Psoas muscle (tissue), 8 donors: Measurements from ENCODE around the gene DZIP1L. TPM values are rescaled to one million over a fixed set of nuclear protein-coding genes. Genes with fewer than 3 reads are reported as not detected.

Experiments
- ATAC-seq, 4 donors: fragments of 200-7000 bp; cut with Tn5 transposase; one replicate each; pipeline ENCODE4 v1.9.1; 2020; ENCODE audit warnings: moderate library complexity in 3 of 4, mild to moderate bottlenecking in 2 of 4
- DNase-seq, 2 donors: peaks; one replicate each; pipeline ENCODE4 v3.0.0-alpha.2; 2020
- H3K27ac ChIP-seq: fragments of 200-600 bp; one replicate; pipeline ENCODE4 v1.8.0; 2022
- H3K27me3 ChIP-seq, 3 donors: fragments of 200-600 bp in 1 of 3; one replicate each; pipeline versions ENCODE4 v1.6.1 to v1.8.0; 2013 to 2022; ENCODE audit warnings: low read length in 2 of 3, mild to moderate bottlenecking in 2 of 3, moderate library complexity in 1 of 3; ENCODE audit not compliant: insufficient read depth in 3 of 3
- H3K36me3 ChIP-seq, 2 donors: fragments of 200-600 bp in 1 of 2; one replicate each; pipeline versions ENCODE4 v1.6.1 to v1.8.0; 2013 to 2022; ENCODE audit warnings: low read depth in 1 of 2, mild to moderate bottlenecking in 1 of 2, moderate library complexity in 1 of 2; ENCODE audit not compliant: insufficient read depth in 1 of 2
- H3K4me1 ChIP-seq: fragments of 200-600 bp; one replicate; pipeline ENCODE4 v1.8.0; 2022
- H3K4me3 ChIP-seq: fragments of 200-600 bp; one replicate; pipeline ENCODE4 v1.8.0; 2022; ENCODE audit warnings: mild to moderate bottlenecking
- H3K9me3 ChIP-seq: fragments of 200-600 bp; one replicate; pipeline ENCODE4 v1.8.0; 2022
- WGBS, 3 donors: extraction: QIAGEN DNeasy Blood & Tissue Kit; methylation state at CpG; one replicate each; pipeline versions ENCODE4 v1.1.6 to v1.1.7; 2013; 5-methylcytosine and 5-hydroxymethylcytosine counted together
- intact Hi-C, 2 donors: fragments of 100-400 bp; cut with DNase I; formaldehyde crosslinking; loops; one replicate each; pipeline versions ENCODE4 v1.11.0 to v1.14.2; 2022
- polyA plus RNA-seq, 3 donors: library from polyadenylated mRNA; stranded (reverse); fragments of 200-250 nt; gene quantifications; one replicate each; pipeline ENCODE4 v1.2.3, GENCODE V29; 2013
- total RNA-seq, 4 donors: library from RNA; stranded (reverse); fragmentation: NEBNext Ultra II Directional in 2 of 4; extraction: Animal tissue kit (Norgen Biotek cat#: 25700) in 2 of 4; gene quantifications; one replicate each; pipeline versions ENCODE4 v1.2.1 to v1.2.4, GENCODE V29; 2021 to 2023
- TF ChIP-seq, protein P1 (sequence below): fragments of 200-600 bp; IDR thresholded peaks from one replicate; pipeline ENCODE4 v1.8.0; 2022; ENCODE audit warnings: antibody characterized with exemption
- donor health status: healthy with polysubstance abuse.
- donor health status: DM: no; HTN: no; CAD: no; lungs with moderate emphysema.
- donor health status: Bipolar disorder and iron deficiency.
- donor health status: healthy.
- donor health status: DM: yes; HTN: yes; CAD: no.
- donor health status: DM: no; HTN: no; CAD: no.
- donor health status: DM: no; HTN: no; CAD: no.
- donor health status: DM: yes; HTN: yes; CAD: no.

DZIP1L gene
- total and polyA plus RNA-seq, 7 donors: 0.22 to 3.0 (median 1.0) TPM

DNA sequence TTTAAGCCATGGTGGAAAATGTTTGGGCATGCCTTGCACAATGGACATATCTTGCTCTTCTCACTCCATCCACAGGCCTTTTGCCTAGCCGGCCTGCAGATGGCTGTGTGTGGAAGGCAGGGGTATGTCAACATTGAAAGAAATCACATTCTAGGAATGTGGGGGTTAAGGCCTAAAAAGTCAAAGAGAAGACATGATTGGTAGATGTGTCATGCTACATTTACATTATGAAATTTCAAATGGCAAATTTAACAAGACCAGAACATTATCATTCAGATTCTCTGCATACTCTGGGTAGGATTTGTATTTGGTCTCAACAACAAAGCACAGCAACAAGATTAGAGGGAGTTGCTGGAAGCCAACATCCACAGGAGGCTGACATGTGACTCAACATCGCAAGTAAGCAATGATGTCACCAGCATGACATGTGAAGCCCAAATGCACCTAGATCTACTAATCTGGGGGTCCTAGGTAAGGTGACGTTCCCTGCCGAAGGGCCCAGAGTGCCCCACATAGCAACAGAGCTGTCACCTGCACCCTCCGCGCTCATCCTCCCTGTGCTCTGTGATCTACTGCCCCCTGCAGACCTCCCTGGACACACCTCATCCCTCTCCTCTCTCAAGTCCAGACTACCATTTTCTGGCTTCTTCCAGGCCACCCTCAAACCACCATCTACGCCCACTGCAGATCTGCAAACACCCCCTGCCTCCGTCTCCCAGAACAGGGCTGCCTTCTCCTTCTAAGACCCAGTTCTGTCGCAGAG is 66.1 kb downstream of the DZIP1L start:
- Histone ChIP-seq H3K27ac (no peak overlapping the region), H3K4me3 (no peak overlapping the region), H3K36me3 (no peaks in the 10 kb centered on the region), H3K4me1 (no peaks in the 10 kb centered on the region), H3K27me3 (no peaks in the 10 kb centered on the region), H3K9me3 (no peaks in the 10 kb centered on the region)
- WGBS, 3 donors: 94 to 97% (median 95%) methylated on average over 9 of the region's 9 CpGs
- intact Hi-C loops: no loop called here
- no peak for ATAC-seq
- TF ChIP-seq, protein P1, sequence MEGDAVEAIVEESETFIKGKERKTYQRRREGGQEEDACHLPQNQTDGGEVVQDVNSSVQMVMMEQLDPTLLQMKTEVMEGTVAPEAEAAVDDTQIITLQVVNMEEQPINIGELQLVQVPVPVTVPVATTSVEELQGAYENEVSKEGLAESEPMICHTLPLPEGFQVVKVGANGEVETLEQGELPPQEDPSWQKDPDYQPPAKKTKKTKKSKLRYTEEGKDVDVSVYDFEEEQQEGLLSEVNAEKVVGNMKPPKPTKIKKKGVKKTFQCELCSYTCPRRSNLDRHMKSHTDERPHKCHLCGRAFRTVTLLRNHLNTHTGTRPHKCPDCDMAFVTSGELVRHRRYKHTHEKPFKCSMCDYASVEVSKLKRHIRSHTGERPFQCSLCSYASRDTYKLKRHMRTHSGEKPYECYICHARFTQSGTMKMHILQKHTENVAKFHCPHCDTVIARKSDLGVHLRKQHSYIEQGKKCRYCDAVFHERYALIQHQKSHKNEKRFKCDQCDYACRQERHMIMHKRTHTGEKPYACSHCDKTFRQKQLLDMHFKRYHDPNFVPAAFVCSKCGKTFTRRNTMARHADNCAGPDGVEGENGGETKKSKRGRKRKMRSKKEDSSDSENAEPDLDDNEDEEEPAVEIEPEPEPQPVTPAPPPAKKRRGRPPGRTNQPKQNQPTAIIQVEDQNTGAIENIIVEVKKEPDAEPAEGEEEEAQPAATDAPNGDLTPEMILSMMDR: no peak
- DNase-seq: no peak

DNA sequence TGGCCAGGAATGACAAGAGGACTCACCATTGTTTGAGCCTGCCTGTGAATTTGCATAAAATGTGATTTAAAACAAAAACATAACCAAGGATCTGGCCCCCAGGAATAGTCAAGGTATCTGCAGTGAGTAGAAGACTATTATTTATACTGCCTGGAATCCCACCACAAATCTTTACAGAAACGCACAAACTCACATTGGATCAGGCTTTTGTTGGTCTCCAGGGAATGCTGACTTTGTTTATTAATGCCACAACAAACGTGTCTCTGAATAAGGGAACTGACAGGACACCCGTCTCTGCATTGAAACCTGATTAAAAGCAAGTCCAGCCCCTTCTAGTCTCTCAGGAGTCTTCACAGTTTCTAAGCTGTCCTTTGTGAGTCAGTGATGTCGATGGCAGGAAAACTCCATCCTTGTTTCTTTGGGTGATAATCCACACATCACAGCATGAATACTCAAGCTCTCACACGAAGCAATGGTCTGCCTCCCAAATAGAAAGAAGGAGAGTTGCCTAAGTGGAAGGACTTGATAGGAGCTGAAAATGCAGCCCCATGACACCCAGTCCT is 67.7 kb downstream of the DZIP1L start:
- intact Hi-C loops: no loop called here
- 55 to 71% (median 58%) methylated on average over 5 of the region's 5 CpGs for WGBS, 3 donors

DNA sequence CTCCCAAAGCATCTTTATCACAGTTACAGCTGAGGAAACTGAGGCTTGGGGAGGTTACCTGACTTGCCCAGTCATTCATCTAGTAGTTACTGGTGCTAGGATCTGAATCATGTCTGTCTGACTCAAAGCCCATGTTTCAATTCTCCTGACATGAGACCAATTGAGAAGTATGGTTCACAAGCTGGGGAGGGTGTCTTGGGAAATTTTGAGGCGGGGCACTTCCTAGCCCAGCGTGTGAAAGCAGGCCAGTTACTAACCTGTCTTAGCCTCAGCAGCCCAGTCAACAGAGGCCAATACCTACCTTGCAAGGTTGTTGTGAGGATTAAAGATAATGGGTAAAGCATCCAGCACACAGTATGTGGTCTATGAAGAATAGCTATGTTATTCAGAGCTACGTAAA is 68.5 kb downstream of the DZIP1L start:
- H3K4me3 ChIP-seq: no peak overlapping the region
- no peaks in the 10 kb centered on the region for H3K36me3 ChIP-seq
- TF ChIP-seq, protein P1: no peak
- H3K4me1 ChIP-seq: no peaks in the 10 kb centered on the region
- no peak overlapping the region for H3K27ac ChIP-seq
- ATAC-seq: no peak
- no peak for DNase-seq
- 53 to 85% (median 59%) methylated on average over 3 of the region's 3 CpGs for WGBS, 3 donors
- intact Hi-C loops: no loop called here
- H3K27me3 ChIP-seq: no peaks in the 10 kb centered on the region
- H3K9me3 ChIP-seq: no peaks in the 10 kb centered on the region

More for the DNA sequence above, 67.7 kb downstream of the DZIP1L start:
- Histone ChIP-seq H3K4me1 (no peaks in the 10 kb centered on the region), H3K27me3 (no peaks in the 10 kb centered on the region), H3K9me3 (no peaks in the 10 kb centered on the region), H3K36me3 (no peaks in the 10 kb centered on the region), H3K27ac (no peak overlapping the region), H3K4me3 (no peak overlapping the region)
- DNase-seq (no peak), ATAC-seq (no peak)
- TF ChIP-seq, protein P1: no peak

DNA sequence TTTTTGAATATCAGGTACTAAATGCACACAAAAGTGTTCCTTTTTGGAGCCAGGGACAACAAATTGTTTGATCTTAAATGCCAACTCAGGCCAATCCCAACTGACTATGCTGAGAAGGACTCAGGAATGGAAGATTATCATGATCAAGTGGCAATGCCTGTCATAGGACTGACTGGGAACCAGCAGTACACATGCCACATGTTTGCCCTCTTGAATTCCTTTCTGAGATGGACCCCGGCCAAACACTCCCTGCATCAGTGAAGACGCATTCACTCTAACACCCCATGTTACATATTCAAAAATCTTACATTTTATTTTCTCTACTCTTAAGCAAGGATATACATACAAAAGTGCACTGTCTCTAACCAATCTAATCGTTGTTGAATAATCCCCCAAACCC is 69.3 kb downstream of the DZIP1L start:
- H3K4me3 ChIP-seq: no peak overlapping the region
- H3K27me3 ChIP-seq: no peaks in the 10 kb centered on the region
- H3K4me1 ChIP-seq: no peaks in the 10 kb centered on the region
- TF ChIP-seq, protein P1: no peak
- intact Hi-C loops: no loop called here
- no peaks in the 10 kb centered on the region for H3K36me3 ChIP-seq
- WGBS, 3 donors: 88 to 92% (median 90%) methylated on average over 3 of the region's 3 CpGs
- H3K27ac ChIP-seq: no peak overlapping the region
- DNase-seq: no peak
- ATAC-seq: no peak
- no peaks in the 10 kb centered on the region for H3K9me3 ChIP-seq
